Prostate gland (tissue), 2 donors: ENCODE data around the gene HUNK. TPM values are rescaled to one million over a fixed set of nuclear protein-coding genes. Genes with fewer than 3 reads are reported as not detected.

Source experiments
- DNase-seq: peaks from one replicate; pipeline ENCODE4 v3.0.0-alpha.2; 2019; ENCODE audit warnings: low spot score
- H3K27ac ChIP-seq, 2 donors: fragments of 200-600 bp; sonication (generic); 2 replicates each; pipeline ENCODE4 v1.5.1; 2017 to 2019
- H3K27me3 ChIP-seq: fragments of 200-600 bp; sonication (generic); replicated peaks from 2 replicates; pipeline ENCODE4 v1.5.1; 2019; ENCODE audit not compliant: insufficient read depth
- H3K36me3 ChIP-seq, 2 donors: fragments of 200-600 bp; sonication (generic); 1 replicate in 1 of 2; 2 replicates in 1 of 2; pipeline versions ENCODE4 v1.5.1 to v1.8.1; 2017 to 2019
- H3K4me1 ChIP-seq: fragments of 200-600 bp; sonication (generic); replicated peaks from 2 replicates; pipeline ENCODE4 v1.5.1; 2019
- H3K4me3 ChIP-seq, 2 donors: fragments of 200-600 bp; sonication (generic); 2 replicates each; pipeline ENCODE4 v1.5.1; 2017 to 2019
- H3K9me3 ChIP-seq: fragments of 200-600 bp; sonication (generic); 2 replicates; pipeline ENCODE4 v1.5.1; 2017
- CTCF ChIP-seq, 4 experiments: fragments of 200-600 bp in 2 of 4; fragments of 450-650 bp in 2 of 4; sonication (generic) in 2 of 4; IDR thresholded peaks; 1 replicate in 3 of 4; 2 replicates in 1 of 4; pipeline ENCODE4 v1.5.1; 2016 to 2019; ENCODE audit warnings: antibody characterized with exemption in 4 of 4, mild to moderate bottlenecking in 2 of 4, moderate library complexity in 2 of 4
- POLR2A ChIP-seq: fragments of 450-650 bp; IDR thresholded peaks from one replicate; pipeline ENCODE4 v1.6.1; 2016; ENCODE audit warnings: antibody characterized with exemption, mild to moderate bottlenecking
- POLR2AphosphoS5 ChIP-seq: sonication (generic); formaldehyde crosslinking; IDR thresholded peaks from one replicate; pipeline ENCODE4 v1.6.1; 2017; ENCODE audit warnings: antibody characterized with exemption
- WGBS: methylation state at CpG from one replicate; pipeline ENCODE4 v1.1.5; 2018; 5-methylcytosine and 5-hydroxymethylcytosine counted together
- intact Hi-C: fragments of 100-400 bp; cut with DNase I; formaldehyde crosslinking; loops from one replicate; pipeline ENCODE4 v1.14.2; 2022
- total RNA-seq, 2 donors: library from RNA; depleted of rRNA; stranded (reverse); fragments of >200 nt; gene quantifications; one replicate each; pipeline ENCODE4 v1.1.0, GENCODE V29; 2016

Gene HUNK
- total RNA-seq, 2 donors from 2014 or later: 3.7 to 5.0 TPM

DNA sequence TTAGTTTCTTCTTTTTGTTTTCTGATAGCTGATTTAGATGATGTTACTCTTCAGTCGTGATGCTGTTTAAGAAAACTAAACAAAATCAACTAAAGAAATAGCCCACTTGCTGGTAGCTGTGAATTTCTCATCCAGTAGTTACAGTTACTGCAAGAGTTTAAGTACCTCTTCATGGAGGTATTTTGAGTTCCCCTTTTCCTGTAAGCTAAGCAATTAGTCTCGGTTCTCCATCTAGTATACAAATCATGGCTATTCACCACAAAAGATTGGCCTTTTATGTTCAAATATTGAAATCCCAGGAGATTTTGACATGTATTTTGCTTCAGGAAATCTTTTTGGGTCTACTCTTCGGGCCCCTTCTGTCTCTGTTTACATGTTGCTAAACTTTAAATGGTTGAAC is 31.1 kb downstream of the HUNK start:
- H3K27me3 ChIP-seq: no peaks in the 10 kb centered on the region
- WGBS: 87% methylated on average over 3 of the region's 3 CpGs
- H3K36me3 ChIP-seq: no peaks in the 10 kb centered on the region
- no peak overlapping the region for H3K27ac ChIP-seq
- intact Hi-C loops: no loop called here
- no peaks in the 10 kb centered on the region for H3K4me1 ChIP-seq
- no peak overlapping the region for H3K4me3 ChIP-seq
- TF ChIP-seq POLR2AphosphoS5 (no peak), POLR2A (no peak), CTCF (IDR thresholded peaks at IDR 0.05) (no peak)
- no peak for DNase-seq
- H3K9me3 ChIP-seq: no peaks in the 10 kb centered on the region

- H3K4me1 ChIP-seq: no peaks in the 10 kb centered on the region
- 57% methylated on average over 13 of the region's 13 CpGs for WGBS
- no peak overlapping the region for H3K4me3 ChIP-seq
- intact Hi-C loops: no loop called here
- H3K9me3 ChIP-seq: no peaks in the 10 kb centered on the region
- no peaks in the 10 kb centered on the region for H3K36me3 ChIP-seq
- no peak overlapping the region for H3K27ac ChIP-seq
- DNase-seq: no peak
- TF ChIP-seq POLR2A (no peak), CTCF (IDR thresholded peaks at IDR 0.05) (no peak), POLR2AphosphoS5 (no peak)
- no peaks in the 10 kb centered on the region for H3K27me3 ChIP-seq
Observed at GRCh38 chr21:31905503-31906451, 33.0 kb downstream of the HUNK start.

GRCh38 chr21:31908106-31909031 is 35.5 kb downstream of the HUNK start:
- H3K27ac ChIP-seq: peak overlapping the region; percentile 18 to 29
- H3K9me3 ChIP-seq: no peaks in the 10 kb centered on the region
- no peak overlapping the region for H3K4me3 ChIP-seq
- intact Hi-C loops: no loop called here
- TF ChIP-seq POLR2A: no peak
- TF ChIP-seq POLR2AphosphoS5: peak; percentile 39
- 18% methylated on average over 20 of the region's 20 CpGs for WGBS
- no peaks in the 10 kb centered on the region for H3K4me1 ChIP-seq
- peak; percentile 62 for DNase-seq
- H3K27me3 ChIP-seq: no peaks in the 10 kb centered on the region
- no peaks in the 10 kb centered on the region for H3K36me3 ChIP-seq

DNA sequence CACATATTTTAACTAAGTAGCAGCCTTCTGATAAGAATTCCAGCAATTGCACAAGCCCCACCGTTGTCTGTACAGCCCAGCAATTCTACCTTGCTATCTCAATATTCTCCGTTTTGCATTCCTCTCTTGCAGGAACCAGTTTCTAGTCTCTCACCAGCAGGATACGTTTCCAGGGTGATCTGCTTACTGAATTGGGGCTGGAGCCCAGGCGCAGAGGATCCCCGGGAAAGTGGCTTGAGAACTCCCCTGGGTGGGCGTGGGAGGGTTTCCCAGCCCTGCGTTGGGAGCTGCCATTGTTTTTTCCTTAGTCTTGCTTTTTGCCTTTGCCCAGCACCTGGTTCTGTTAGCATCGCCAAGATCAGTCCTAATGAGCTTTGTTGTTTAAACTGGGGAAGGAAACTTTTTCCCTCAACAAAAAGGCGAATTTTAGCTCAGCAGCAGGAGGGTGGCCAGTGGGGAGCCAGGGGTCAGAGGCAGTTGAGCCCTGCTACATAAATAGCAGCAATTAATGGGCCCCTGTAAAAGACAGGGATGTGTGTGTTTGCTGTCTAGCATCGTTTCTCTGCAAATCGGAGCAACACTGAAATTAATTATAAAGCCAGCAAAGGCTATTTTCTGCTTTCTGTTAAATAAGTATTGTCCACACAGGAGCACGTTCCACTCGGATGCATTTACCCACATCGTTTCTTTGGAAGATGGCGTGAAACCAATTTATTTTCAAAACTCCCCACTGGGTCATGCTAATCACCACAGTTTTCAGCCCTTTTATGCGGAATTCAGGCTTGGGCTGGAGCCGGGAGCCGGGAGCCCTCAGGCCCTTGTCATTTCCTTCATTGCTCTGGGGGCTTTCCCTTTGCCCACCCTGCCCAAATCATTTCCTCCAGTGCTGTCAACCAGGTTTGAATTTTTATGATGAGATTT is 36.6 kb downstream of the HUNK start:
- WGBS: 34% methylated on average over 18 of the region's 18 CpGs
- Histone ChIP-seq H3K9me3 (no peaks in the 10 kb centered on the region), H3K27me3 (no peaks in the 10 kb centered on the region), H3K4me3 (no peak overlapping the region), H3K27ac (no peak overlapping the region), H3K4me1 (no peaks in the 10 kb centered on the region), H3K36me3 (no peaks in the 10 kb centered on the region)
- DNase-seq: no peak
- TF ChIP-seq POLR2A: no peak
- no peak for TF ChIP-seq CTCF (IDR thresholded peaks at IDR 0.05)
- no peak for TF ChIP-seq POLR2AphosphoS5
- intact Hi-C loops: no loop called here
